DND-41 (cell line): ENCODE results near the gene LIN7B.

Experiments
- ATAC-seq: fragments of 200-7000 bp; cut with Tn5 transposase; 3 replicates; pipeline ENCODE4 v1.9.1; 2021; ENCODE audit warnings: low read depth; ENCODE audit not compliant: insufficient read depth
- DNase-seq: peaks from one replicate; pipeline ENCODE4 v3.0.0-alpha.2; 2020
- H2AFZ ChIP-seq: 2 replicates; pipeline ENCODE4 v1.6.0; 2012; ENCODE audit warnings: low read depth, low read length
- H3K27ac ChIP-seq: 2 replicates; pipeline ENCODE4 v1.5.1; 2012; ENCODE audit warnings: low read length, inconsistent platforms
- H3K27me3 ChIP-seq: fragments of 200-600 bp; sonication (generic); 2 replicates; pipeline ENCODE4 v1.6.0; 2012; ENCODE audit warnings: low read length, mild to moderate bottlenecking, inconsistent platforms; ENCODE audit not compliant: insufficient read depth, poor library complexity
- H3K36me3 ChIP-seq: 2 replicates; pipeline ENCODE4 v1.5.1; 2012; ENCODE audit warnings: low read length, inconsistent platforms; ENCODE audit not compliant: insufficient read depth
- H3K4me1 ChIP-seq: 2 replicates; pipeline ENCODE4 v1.5.1; 2012; ENCODE audit warnings: mild to moderate bottlenecking, low read length; ENCODE audit not compliant: insufficient read depth
- H3K4me2 ChIP-seq: 2 replicates; pipeline ENCODE4 v1.6.0; 2012; ENCODE audit warnings: mild to moderate bottlenecking, moderate library complexity, low read length, inconsistent platforms; ENCODE audit not compliant: insufficient read depth
- H3K4me3 ChIP-seq, 2 experiments: fragments of 200-600 bp in 1 of 2; shearing (Covaris generic) in 1 of 2; 2 replicates each; pipeline ENCODE4 v1.5.1; 2012 to 2016; ENCODE audit warnings: inconsistent platforms in 2 of 2, low read length in 2 of 2, mild to moderate bottlenecking in 2 of 2, low read depth in 1 of 2, moderate library complexity in 1 of 2
- H3K79me2 ChIP-seq: 2 replicates; pipeline ENCODE4 v1.6.0; 2012; ENCODE audit warnings: low read length, inconsistent platforms; ENCODE audit not compliant: insufficient read depth
- H3K9ac ChIP-seq: 2 replicates; pipeline ENCODE4 v1.6.0; 2012; ENCODE audit warnings: low read depth, mild to moderate bottlenecking, inconsistent platforms, low read length, moderate library complexity
- H3K9me3 ChIP-seq: 2 replicates; pipeline ENCODE4 v1.5.1; 2012; ENCODE audit warnings: low read length, moderate library complexity, mild to moderate bottlenecking, inconsistent platforms; ENCODE audit not compliant: insufficient read depth, severe bottlenecking
- H4K20me1 ChIP-seq: 2 replicates; pipeline ENCODE4 v1.6.0; 2012; ENCODE audit warnings: low read length; ENCODE audit not compliant: insufficient read depth
- EZH2 ChIP-seq: IDR thresholded peaks from 3 replicates; pipeline ENCODE4 v1.6.1; 2012; ENCODE audit warnings: borderline replicate concordance, low read depth, mild to moderate bottlenecking, moderate library complexity, low read length, inconsistent platforms; ENCODE audit not compliant: severe bottlenecking
- TF ChIP-seq, protein P1 (sequence below): IDR thresholded peaks from 2 replicates; pipeline ENCODE4 v1.5.1; 2012; ENCODE audit warnings: borderline replicate concordance, low read length, moderate library complexity, mild to moderate bottlenecking; ENCODE audit not compliant: poor library complexity, severe bottlenecking; ENCODE audit errors: extremely low read depth

LIN7B gene

DNA sequence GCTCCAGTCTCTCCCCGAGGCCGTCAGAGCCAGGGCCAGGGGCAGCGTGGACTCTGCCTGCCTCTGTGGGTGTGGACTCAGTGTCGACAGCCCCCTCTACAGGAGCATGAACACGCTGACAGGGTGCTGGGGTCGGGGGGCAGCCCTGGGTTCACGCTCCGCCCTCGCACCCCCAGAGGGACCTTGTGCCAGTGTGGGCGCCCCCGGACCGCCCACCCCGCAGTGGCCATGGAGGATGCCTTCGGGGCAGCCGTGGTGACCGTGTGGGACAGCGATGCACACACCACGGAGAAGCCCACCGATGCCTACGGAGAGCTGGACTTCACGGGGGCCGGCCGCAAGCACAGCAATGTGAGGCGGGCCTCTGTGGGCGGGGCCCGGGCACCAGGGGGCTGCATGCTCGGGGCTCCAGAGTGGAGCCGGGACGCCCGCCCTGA is 51.7 kb downstream of the LIN7B start:
- no peaks in the 10 kb centered on the region for H3K79me2 ChIP-seq
- no peaks in the 10 kb centered on the region for H3K9me3 ChIP-seq
- no peaks in the 10 kb centered on the region for H4K20me1 ChIP-seq
- no peak overlapping the region for H3K4me3 ChIP-seq
- DNase-seq (no peak), ATAC-seq (no peak)
- H3K36me3 ChIP-seq: no peaks in the 10 kb centered on the region
- H3K4me2 ChIP-seq: no peak overlapping the region
- H3K4me1 ChIP-seq: no peaks in the 10 kb centered on the region
- no peaks in the 10 kb centered on the region for H3K27me3 ChIP-seq
- no peak overlapping the region for H2AFZ ChIP-seq
- TF ChIP-seq EZH2: no peak
- TF ChIP-seq, protein P1, sequence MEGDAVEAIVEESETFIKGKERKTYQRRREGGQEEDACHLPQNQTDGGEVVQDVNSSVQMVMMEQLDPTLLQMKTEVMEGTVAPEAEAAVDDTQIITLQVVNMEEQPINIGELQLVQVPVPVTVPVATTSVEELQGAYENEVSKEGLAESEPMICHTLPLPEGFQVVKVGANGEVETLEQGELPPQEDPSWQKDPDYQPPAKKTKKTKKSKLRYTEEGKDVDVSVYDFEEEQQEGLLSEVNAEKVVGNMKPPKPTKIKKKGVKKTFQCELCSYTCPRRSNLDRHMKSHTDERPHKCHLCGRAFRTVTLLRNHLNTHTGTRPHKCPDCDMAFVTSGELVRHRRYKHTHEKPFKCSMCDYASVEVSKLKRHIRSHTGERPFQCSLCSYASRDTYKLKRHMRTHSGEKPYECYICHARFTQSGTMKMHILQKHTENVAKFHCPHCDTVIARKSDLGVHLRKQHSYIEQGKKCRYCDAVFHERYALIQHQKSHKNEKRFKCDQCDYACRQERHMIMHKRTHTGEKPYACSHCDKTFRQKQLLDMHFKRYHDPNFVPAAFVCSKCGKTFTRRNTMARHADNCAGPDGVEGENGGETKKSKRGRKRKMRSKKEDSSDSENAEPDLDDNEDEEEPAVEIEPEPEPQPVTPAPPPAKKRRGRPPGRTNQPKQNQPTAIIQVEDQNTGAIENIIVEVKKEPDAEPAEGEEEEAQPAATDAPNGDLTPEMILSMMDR: no peak
- H3K27ac ChIP-seq: no peak overlapping the region
- no peak overlapping the region for H3K9ac ChIP-seq

DNA sequence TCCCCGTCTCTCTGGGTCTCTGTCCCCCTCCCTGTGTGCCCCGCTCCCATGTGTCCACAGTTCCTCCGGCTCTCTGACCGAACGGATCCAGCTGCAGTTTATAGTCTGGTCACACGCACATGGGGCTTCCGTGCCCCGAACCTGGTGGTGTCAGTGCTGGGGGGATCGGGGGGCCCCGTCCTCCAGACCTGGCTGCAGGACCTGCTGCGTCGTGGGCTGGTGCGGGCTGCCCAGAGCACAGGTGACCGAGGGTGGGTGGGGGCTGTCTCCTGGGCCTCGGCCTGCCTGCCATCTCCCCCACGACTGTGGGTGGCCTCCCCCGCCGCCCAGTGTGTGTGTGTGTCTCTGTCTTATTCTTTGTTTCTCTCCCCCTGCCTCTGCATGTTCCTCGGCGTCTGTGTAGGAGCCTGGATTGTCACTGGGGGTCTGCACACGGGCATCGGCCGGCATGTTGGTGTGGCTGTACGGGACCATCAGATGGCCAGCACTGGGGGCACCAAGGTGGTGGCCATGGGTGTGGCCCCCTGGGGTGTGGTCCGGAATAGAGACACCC is 53.8 kb downstream of the LIN7B start:
- Histone ChIP-seq H2AFZ (no peak overlapping the region), H3K79me2 (no peaks in the 10 kb centered on the region), H4K20me1 (no peaks in the 10 kb centered on the region), H3K27me3 (no peaks in the 10 kb centered on the region), H3K4me1 (no peaks in the 10 kb centered on the region), H3K27ac (no peak overlapping the region), H3K36me3 (no peaks in the 10 kb centered on the region), H3K9ac (no peak overlapping the region), H3K9me3 (no peaks in the 10 kb centered on the region), H3K4me3 (no peak overlapping the region), H3K4me2 (no peak overlapping the region)
- DNase-seq (no peak), ATAC-seq (no peak)
- TF ChIP-seq, protein P1: no peak
